ES-I3 (cell line): ENCODE data around the gene VEGFB.
A peak's percentile ranks its signal among the peaks of the same experiment; 100 is the strongest.

Experiments
- H3K36me3 ChIP-seq: 2 replicates; pipeline ENCODE4 v1.6.1; 2013; ENCODE audit warnings: mild to moderate bottlenecking, low read length, control low read depth, moderate library complexity; ENCODE audit not compliant: insufficient read depth
- H3K4me1 ChIP-seq: 2 replicates; pipeline ENCODE4 v1.6.1; 2013; ENCODE audit warnings: mild to moderate bottlenecking, control low read depth, low read length; ENCODE audit not compliant: insufficient read depth
- H3K9ac ChIP-seq: 2 replicates; pipeline ENCODE4 v1.6.1; 2013; ENCODE audit warnings: low read depth, mild to moderate bottlenecking, low read length, moderate library complexity
- H3K9me3 ChIP-seq: 2 replicates; pipeline ENCODE4 v1.6.1; 2013; ENCODE audit warnings: mild to moderate bottlenecking, low read length, moderate library complexity; ENCODE audit not compliant: control insufficient read depth, insufficient read depth

Gene VEGFB

GRCh38 chr11:64275841-64276240 lies 41.5 kb downstream of the VEGFB start:
- Histone ChIP-seq H3K36me3 (no peaks in the 10 kb centered on the region), H3K4me1 (peaks cover 8% of the 10 kb centered on the region; the same call in 1 of the 2 replicates), H3K9ac (no peak overlapping the region), H3K9me3 (no peaks in the 10 kb centered on the region)

- Histone ChIP-seq H3K9me3 (no peaks in the 10 kb centered on the region), H3K9ac (no peak overlapping the region), H3K4me1 (peaks cover 8% of the 10 kb centered on the region; the same call in 1 of the 2 replicates), H3K36me3 (no peaks in the 10 kb centered on the region)
These were observed 42.5 kb downstream of the VEGFB start for GRCh38 chr11:64276653-64277431.

DNA sequence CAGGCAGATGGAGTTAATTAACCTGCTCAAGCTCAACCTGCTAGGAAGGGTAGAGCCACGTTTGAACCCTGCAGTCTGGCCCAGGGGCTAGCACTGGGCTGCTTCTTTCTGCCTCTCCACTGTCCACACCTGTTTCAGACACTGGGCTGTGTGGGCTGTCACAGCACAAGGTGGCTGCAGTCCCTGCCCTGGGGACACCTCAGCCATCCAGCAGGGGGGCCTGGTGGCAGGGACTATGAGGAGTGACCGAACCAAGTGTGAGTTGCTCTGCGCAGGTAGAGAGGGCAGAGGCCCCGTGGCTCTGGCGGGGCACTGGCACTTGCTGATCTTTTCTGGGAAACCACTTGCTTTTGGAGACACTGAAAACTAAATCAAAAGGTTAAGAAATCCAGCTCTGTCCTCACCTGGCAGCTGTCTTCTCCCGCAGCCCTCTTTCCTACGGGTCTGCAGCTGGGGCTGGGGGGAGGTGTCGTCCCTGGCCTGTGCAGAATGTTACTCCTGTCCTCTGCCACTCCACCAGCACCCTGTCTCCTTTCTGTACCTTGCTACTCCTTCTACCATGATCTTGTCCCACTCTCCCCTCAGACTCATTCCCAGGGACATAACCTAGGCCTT lies 44.3 kb downstream of the VEGFB start:
- Histone ChIP-seq H3K4me1 (peaks cover 8% of the 10 kb centered on the region; the same call in 1 of the 2 replicates), H3K9me3 (no peaks in the 10 kb centered on the region), H3K9ac (no peak overlapping the region), H3K36me3 (no peaks in the 10 kb centered on the region; the same call in 1 of the 2 replicates)

DNA sequence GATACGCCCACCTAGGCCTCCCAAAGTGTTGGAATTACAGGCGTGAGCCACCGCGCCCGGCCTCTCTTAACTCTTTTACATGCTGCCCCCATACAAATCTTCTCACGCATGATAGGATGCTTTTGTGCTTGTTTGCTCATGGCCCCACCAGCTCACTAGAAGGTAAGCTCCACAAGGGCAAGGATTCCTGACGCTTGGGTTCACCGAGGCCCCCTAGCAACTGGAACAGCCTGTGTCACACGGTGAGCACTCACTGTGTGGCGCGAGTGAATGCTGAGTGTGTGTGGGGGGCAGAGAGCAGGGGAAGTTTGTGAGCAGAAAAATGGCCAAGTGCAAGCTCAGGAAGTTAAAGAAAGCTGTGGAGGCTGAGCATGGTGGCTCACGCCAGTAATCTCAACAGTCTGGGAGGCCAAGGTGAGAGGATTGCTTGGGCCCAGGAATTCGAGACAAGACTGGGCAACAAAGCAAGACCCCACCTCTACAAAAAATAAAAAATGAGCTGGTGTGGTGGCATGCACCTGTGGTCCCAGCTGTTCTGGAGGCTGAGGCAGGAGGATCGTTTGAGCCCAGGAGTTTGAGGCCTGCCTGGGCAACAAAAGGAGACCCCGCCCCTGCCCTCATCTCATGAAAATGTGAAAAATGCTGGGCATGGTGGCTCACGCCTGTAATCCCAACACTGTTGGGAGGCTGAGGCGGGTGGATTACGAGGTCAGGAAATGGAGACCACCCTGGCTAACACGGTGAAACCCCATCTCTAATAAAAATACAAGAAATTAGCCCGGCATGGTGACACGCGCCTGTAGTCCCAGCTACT lies 47.8 kb downstream of the VEGFB start:
- no peaks in the 10 kb centered on the region for H3K9me3 ChIP-seq
- H3K4me1 ChIP-seq, result peaks cover 4% of the 10 kb centered on the region; the same call in 1 of the 2 replicates
- no peak overlapping the region for H3K9ac ChIP-seq
- H3K36me3 ChIP-seq, result no peaks in the 10 kb centered on the region; the same call in 1 of the 2 replicates

DNA sequence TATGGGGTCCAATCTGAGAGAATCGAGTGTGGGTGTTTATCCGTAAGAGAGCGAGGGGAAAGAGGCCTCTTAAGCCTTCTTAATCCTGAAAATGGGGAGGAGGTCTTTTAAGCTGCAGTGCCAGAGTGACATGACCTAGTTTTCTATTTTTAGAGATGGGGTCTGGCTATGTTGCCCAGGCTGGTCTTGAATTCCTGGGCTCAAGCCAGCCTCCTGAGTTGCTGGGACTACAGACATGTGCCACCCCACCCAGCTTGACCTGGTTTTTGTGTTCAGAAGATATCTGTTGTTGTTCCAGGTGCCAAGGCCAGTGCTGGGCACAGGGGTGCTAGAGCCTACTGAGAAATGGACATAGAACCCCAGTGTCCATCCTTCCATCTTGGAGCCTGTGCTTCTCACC lies 48.7 kb downstream of the VEGFB start:
- Histone ChIP-seq H3K9ac (no peak overlapping the region), H3K9me3 (no peaks in the 10 kb centered on the region), H3K36me3 (no peaks in the 10 kb centered on the region; the same call in 1 of the 2 replicates), H3K4me1 (0 out of 2 replicates have a peak, but pooled peaks cover 4% of the 10 kb centered on the region)

- H3K36me3 ChIP-seq, result no peaks in the 10 kb centered on the region; the same call in 1 of the 2 replicates
- peak within 1 kb of the TSS; percentile 92 for H3K9ac ChIP-seq
- no peaks in the 10 kb centered on the region for H3K9me3 ChIP-seq
- 0 out of 2 replicates have a peak, but pooled peaks cover 4% of the 10 kb centered on the region for H3K4me1 ChIP-seq
These were observed 49.9 kb downstream of the VEGFB start, which contains the start of gene BAD for GRCh38 chr11:64284048-64284961. BAD (minus strand) TSS chr11:64284665; CDS start chr11:64284368, 297 bp downstream.

GRCh38 chr11:64284962-64285884 lies 50.8 kb downstream of the VEGFB start, which contains the start of gene GPR137:
GPR137 (plus strand) TSS chr11:64285848; CDS start chr11:64286525, 677 bp downstream.
- H3K9ac ChIP-seq, result peak within 1 kb of the TSS; percentile 92
- no peaks in the 10 kb centered on the region for H3K9me3 ChIP-seq
- H3K4me1 ChIP-seq, result 0 out of 2 replicates have a peak, but pooled peaks cover 4% of the 10 kb centered on the region
- H3K36me3 ChIP-seq, result no peaks in the 10 kb centered on the region; the same call in 1 of the 2 replicates

- Histone ChIP-seq H3K9ac (peak overlapping the region; percentile 92), H3K36me3 (no peaks in the 10 kb centered on the region; the same call in 1 of the 2 replicates), H3K9me3 (no peaks in the 10 kb centered on the region), H3K4me1 (0 out of 2 replicates have a peak, but pooled peaks cover 4% of the 10 kb centered on the region)
These were observed 51.8 kb downstream of the VEGFB start for GRCh38 chr11:64285885-64286800.

DNA sequence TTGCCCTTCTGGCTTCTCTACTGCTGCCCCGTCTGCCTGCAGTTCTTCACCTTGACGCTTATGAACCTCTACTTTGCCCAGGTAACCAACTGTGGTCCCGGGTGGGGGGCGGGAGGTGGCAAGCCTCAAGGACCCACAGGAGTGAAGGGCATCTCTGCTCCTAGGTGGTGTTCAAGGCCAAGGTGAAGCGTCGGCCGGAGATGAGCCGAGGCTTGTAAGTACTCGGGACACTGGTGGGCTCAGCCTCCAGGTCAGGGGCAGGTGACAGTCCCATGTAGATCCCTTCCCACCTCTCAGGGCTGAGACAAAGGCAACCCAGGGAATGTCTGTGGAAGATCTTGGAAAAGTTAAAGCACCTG lies 52.4 kb downstream of the VEGFB start:
- Histone ChIP-seq H3K4me1 (0 out of 2 replicates have a peak, but pooled peaks cover 4% of the 10 kb centered on the region), H3K9ac (no peak overlapping the region), H3K9me3 (no peaks in the 10 kb centered on the region), H3K36me3 (no peaks in the 10 kb centered on the region; the same call in 1 of the 2 replicates)

DNA sequence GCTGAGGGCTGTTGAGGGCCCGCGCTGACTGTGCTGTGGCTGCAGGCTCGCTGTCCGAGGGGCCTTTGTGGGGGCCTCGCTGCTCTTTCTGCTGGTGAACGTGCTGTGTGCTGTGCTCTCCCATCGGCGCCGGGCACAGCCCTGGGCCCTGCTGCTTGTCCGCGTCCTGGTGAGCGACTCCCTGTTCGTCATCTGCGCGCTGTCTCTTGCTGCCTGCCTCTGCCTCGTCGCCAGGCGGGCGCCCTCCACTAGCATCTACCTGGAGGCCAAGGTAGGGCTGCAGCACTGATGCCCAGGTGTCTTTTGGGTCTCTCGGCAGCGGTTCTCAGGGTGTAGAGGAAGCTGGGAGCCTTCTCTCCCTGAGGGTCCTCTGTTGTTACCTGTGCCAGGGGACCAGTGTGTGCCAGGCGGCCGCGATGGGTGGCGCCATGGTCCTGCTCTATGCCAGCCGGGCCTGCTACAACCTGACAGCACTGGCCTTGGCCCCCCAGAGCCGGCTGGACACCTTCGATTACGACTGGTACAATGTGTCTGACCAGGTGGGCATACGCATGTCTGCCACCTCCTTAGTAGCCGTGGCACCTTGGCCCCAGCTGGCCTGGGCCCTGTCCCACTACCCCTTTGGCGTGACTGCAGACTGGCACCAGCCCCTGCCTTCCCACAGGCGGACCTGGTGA lies 53.4 kb downstream of the VEGFB start:
- Histone ChIP-seq H3K9ac (no peak overlapping the region), H3K9me3 (no peaks in the 10 kb centered on the region), H3K36me3 (no peaks in the 10 kb centered on the region), H3K4me1 (0 out of 2 replicates have a peak, but pooled peaks cover 4% of the 10 kb centered on the region)

DNA sequence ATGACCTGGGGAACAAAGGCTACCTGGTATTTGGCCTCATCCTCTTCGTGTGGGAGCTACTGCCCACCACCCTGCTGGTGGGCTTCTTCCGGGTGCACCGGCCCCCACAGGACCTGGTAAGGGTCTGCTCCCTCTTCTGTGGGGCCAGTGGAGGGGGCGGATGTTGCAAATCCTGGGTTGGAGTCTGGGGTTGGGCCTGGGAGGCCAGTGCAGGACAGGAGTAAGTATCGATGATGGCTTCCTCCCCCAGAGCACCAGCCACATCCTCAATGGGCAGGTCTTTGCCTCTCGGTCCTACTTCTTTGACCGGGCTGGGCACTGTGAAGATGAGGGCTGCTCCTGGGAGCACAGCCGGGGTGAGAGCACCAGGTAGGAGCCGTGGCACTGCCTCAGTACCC lies 54.0 kb downstream of the VEGFB start:
- Histone ChIP-seq H3K36me3 (no peaks in the 10 kb centered on the region), H3K4me1 (0 out of 2 replicates have a peak, but pooled peaks cover 4% of the 10 kb centered on the region), H3K9ac (no peak overlapping the region), H3K9me3 (no peaks in the 10 kb centered on the region)
